Measurements from ENCODE around the gene PLS3.
A peak's percentile ranks its signal among the peaks of the same experiment; 100 is the strongest.
"Not testable (repeated sequence)": the region's sequence is repeated elsewhere in the genome, so short reads cannot be mapped to it uniquely, and the experiment has no call there.

The PLS3 gene

GRCh38 chrX:115616943-115617563, 56.1 kb downstream of the PLS3 start:
- no peak for DNase-seq

DNA sequence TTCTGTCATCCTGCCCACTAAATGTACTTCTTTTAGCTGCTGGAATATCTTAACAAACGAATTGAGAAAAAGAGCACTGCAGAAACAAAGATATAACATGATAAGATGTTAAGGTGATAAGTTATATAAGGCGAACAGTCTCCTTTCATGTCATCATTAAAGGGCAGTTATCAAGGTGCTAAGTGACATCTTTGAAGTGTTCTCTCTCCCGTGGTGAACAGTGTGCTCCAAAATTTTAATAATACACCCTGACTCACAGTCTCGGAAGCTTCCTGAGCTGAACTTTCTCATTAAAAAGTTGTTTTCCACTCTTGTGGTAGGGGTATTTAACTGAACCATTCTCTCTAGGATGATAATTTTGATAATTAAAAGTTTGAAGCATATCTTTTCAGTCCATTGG, 61.6 kb downstream of the PLS3 start:
- DNase-seq: no peak

GRCh38 chrX:115624916-115625315, 63.9 kb downstream of the PLS3 start:
- DNase-seq: no peak

GRCh38 chrX:115625572-115626301, 64.8 kb downstream of the PLS3 start:
- DNase-seq: no peak

DNA sequence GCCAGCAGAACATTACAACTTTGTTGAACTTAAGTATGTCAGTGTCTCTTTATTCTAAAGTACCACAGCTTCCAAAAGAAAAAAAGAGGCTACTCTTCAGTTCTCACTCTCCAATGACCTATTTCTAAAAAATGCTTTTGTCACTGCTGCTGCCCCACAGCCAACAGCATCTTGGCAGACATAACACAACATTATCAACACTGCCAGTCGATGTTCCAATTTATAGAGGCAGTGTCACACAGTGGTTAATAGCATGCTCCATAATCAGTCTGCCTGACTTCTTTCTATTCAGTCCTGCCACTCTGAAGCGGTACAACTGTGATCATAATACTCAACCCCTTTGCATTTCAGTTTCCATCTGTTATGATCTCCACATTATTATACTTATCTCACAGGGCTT, 69.2 kb downstream of the PLS3 start:
- DNase-seq: no peak

DNA sequence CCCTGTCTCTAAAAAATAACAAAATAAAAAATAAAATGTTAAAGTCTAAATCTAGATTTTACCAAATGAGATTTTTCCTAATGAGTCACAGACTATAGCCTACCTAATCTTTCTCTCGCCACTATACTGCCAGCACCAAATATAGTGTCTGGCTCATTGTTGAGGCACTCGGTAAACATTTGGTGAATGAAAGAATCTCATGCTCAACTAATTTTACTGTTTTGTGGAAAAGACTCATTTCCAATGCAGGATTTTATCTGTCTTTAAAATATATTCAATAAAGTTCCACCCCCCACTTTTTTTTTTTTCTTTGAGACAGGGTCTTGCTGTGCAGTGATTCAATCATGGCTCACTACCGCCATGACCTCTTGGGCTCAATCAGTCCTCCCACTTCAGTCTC, 71.5 kb downstream of the PLS3 start:
- DNase-seq: no peak

- DNase-seq: not testable (repeated sequence)
These were observed 72.4 kb downstream of the PLS3 start for GRCh38 chrX:115633397-115633796.

DNA sequence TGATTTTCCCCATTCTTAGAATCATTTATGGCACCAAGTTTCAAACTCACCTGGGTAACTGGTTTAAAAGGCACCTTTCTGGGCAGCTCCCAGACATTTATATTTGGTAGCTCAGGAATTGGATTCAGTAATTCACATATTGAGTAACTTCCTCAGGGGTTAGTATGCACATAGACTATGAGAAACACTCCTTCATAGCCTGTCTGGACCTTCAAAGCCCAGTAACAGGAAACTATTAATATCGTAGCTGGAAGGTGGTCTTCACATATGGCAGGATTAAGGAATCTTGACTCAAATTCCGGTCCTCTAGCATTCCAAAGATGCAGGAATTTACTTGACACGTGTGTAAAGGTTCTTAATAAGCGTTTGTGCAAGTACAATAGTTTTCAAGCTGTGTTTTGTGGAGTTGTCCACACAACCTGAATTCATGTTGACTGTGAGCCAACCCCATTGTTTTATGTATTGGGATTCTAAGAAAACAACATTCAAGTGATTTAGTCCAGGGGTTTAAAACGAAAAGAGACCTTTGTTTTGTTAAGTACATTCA, 78.4 kb downstream of the PLS3 start:
- DNase-seq: no peak

DNA sequence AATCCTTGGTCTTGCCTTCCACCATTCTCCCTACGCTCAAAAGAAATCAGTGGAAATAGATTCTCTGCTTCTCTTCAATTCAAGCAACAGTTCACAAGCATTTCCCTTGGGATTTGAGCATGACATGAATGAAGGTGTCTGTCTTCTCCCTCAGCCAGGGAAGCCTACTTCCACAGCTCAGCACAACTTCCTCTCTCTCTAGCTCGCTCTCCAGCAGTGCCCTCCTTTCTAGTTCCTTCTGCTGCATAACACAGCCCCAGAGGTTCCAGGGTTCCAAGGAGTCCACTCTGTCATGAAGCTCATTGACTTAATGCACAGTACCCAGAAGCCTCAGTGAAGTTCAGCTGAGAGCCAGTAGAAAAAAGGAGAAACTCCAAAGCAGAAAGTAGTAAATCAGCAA, 81.3 kb downstream of the PLS3 start:
- no peak for DNase-seq

DNA sequence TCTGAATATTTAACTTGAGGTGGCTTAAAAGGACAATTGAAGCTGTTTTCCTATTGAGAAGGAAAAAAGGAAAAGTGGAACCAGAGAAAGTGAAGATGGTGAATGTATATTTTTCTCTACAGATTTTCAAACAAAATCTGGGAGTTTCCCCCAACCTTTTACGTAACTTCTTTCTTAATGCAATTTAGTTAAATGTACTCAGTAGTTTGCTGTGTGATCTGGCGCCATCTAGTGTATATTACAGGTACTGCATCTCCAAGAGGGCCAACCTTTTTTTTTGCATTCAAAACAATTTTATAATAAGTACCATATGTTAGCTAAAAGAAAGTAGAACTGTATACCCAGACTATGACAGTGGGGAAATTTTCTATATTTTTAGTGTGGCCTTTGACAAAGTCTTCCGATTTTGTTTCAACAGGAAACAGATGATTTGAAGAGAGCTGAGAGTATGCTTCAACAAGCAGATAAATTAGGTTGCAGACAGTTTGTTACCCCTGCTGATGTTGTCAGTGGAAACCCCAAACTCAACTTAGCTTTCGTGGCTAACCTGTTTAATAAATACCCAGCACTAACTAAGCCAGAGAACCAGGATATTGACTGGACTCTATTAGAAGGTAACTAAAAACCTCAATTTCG, 82.0 kb downstream of the PLS3 start:
- DNase-seq: peak; percentile 8

DNA sequence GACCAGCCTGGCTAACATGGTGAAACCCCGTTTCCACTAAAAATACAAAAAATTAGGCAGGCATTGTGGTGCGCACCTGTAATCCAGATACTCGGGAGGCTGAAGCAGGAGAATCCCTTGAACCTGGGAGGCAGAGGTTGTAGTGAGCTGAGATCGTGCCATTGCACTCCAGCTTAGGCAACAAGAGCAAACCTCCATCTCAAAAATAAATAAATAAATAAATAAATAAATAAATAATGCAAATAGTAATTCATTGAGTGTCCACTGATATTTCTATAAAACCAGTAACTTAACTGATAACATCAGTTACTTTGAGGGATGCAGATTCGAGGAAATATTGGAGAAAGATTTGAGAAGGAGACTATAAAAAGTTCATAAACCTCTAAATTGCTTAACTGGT, 83.4 kb downstream of the PLS3 start:
- not testable (repeated sequence) for DNase-seq

DNA sequence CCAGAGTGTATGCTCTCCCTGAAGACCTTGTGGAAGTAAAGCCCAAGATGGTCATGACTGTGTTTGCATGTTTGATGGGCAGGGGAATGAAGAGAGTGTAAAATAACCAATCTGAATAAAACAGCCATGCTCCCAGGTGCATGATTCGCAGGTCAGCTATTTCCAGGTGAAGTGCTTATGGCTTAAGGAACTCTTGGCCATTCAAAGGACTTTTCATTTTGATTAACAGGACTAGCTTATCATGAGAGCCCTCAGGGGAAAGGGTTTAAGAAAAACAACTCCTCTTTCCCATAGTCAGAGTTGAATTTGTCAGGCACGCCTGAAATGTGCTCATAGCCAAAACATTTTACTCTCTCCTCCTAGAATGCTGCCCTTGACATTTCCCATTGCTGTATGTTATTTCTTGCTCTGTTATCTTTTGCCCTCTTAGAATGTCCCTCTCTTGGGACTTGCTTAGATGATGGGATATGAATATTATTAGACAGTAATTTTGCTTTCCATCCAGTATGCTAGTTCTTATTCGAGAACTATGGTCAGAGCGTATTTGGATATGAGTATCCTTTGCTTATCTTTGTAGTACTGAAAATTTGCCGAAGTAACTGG, 88.6 kb downstream of the PLS3 start:
- DNase-seq: no peak

DNA sequence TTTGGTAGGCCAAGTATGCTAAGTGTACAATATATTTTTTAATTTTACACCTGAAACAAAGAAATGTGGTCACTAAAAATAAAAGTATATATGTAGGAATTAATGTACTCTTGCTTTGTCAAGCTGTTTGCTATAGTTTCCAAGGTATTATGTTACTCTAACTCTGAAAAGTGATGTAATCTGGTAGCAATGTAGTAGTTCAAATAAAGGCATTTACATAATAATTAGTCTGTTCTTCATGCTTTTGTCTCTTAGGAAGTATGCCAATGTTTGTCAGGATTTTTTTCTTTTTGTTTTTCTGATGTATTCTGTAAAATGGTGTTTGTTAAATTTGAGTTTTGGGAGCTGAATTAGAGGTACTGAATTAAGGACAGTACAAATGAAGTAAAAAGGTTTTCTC, 89.5 kb downstream of the PLS3 start:
- DNase-seq: no peak

- DNase-seq: no peak
These were observed 89.9 kb downstream of the PLS3 start for GRCh38 chrX:115650916-115651315.

GRCh38 chrX:115652221-115652620, 91.2 kb downstream of the PLS3 start:
- DNase-seq: no peak

GRCh38 chrX:115665122-115665521, 104.1 kb downstream of the PLS3 start:
- no peak for DNase-seq

DNA sequence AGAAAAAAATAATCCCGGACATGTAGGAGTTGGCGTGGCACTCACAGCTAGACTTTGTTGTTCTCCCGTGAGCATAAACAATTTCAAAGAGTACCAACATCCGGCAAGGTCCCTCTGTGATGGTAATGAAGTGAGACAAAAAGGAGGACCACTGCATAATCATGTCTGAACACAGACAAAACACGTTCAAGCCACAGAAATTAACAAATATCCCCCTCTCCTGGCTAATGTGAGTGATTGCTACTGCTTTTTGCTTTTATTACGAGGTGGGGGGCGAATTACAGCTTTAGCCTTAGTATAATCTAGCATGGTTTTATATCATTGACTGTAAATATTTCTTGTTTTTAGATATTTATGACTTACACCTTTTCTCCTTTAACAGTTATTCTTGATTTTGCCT, 118.5 kb downstream of the PLS3 start:
- no peak for DNase-seq

DNA sequence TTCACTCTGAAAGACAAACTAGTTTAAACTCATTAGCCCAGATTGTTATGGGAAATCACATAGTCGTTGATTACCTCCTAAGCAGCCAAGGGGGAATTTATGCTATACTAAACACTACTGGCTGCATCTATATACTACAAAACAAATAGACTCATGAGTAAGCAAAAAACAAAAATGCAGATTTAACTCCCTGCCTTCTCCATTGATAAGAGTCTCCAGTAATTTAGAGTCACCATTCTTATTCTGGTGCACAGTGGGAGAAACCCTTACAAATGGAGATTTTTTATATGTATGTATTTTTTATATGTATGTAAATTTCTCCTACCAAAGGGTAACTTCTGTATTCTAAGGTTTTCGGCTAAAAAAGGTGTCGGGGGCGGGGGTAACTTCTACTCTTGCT, 126.6 kb downstream of the PLS3 start:
- no peak for DNase-seq

DNA sequence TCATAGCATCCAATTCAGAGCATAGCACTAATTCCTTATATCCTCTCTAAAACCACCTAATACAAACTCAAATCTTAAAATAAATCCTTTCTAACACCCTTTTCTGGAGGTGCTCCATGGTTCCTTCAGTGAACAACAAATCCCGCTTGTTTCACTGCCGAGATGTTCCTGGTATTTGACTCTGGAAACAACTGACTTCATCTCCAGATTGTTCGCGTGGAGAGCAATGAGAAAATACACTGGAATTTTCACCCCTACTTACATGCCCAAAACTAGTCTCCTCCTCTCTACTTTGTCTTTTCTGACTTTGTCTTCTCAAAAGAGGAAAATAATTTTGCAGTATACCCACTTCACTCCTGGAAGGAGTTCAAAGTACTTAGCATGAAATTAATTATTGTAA, 129.0 kb downstream of the PLS3 start:
- no peak for DNase-seq

DNA sequence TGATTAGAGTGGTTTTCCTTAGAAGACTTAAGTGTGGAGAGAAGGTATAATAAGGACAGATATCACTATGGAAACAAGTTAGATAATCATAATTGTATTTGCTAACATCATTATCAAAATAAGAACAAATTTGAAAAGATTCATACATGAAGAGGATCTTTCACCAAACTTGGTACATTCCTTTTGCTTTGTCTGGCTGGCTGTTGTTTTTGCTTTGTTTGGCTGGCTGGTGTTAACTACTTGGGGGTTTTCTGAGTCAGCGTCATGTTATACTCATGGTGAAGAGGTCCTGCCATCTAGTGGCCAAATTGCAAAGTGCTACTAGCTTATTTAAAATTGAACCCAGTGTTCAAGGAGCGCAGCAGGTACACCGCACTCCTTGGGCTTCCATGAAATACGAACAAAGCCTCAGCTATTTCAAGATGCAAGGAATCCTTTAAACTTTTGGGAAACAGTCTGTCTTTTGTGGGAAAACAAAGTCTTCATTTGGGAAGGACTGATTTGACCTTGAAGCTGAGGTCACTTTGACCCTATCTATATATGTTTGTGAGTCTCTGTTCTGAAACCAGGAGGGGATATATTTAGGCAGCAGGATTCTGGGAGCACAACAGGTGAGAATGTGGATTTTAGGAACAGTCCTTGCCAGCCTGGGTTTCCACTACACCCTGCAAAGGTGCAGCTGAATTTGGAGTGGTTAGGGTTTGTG, 129.7 kb downstream of the PLS3 start:
- peak; percentile 19 for DNase-seq

- no peak for DNase-seq
These were observed 132.5 kb downstream of the PLS3 start for GRCh38 chrX:115693476-115693875.

DNA sequence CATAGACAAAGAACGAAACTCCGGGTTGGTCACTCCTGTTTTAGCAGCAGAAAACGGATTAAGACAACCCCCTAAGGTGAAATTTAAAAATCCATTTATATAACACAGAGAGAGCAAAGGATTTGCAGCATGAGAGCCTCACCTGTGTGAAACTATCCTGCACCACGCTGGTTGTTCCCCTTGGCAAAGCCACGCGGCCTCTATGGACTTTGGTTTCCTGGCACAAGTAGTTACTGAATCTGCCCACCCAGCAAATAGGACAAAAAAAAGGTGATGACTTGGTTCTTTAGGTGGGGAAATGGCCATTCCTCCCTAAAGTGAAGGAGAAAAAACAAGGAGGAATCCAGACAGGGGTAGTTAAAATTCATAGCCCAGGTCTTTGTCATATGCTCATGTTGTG, 133.1 kb downstream of the PLS3 start:
- DNase-seq: no peak

- DNase-seq: no peak
These were observed 135.1 kb downstream of the PLS3 start for GRCh38 chrX:115696039-115696438.

Data from T-helper 9 cell (primary cell).